Astrocyte (in vitro differentiated cells and primary cell): ENCODE data around the gene HSPA4. TPM values are rescaled to one million over a fixed set of nuclear protein-coding genes. Genes with fewer than 3 reads are reported as not detected.

Experiments used
- DNase-seq: peaks from one replicate; pipeline ENCODE4 v3.0.0-alpha.2; 2010; ENCODE audit warnings: low read depth
- FAIRE-seq: peaks from 2 replicates; lab custom pipeline; 2011; peaks lifted over from hg19 to GRCh38; lab: Jason Lieb, UNC
- H2AFZ ChIP-seq: 2 replicates; pipeline ENCODE4 v1.6.0; 2012; ENCODE audit warnings: low read depth, low read length, inconsistent platforms
- H3K27ac ChIP-seq: 2 replicates; pipeline ENCODE4 v1.5.1; 2011; ENCODE audit warnings: low read depth, low read length, inconsistent platforms
- H3K27me3 ChIP-seq: 2 replicates; pipeline ENCODE4 v1.6.0; 2011; ENCODE audit warnings: low read length, inconsistent platforms; ENCODE audit not compliant: insufficient read depth
- H3K36me3 ChIP-seq: 2 replicates; pipeline ENCODE4 v1.5.1; 2011; ENCODE audit warnings: low read length, inconsistent platforms; ENCODE audit not compliant: insufficient read depth
- H3K4me1 ChIP-seq: 2 replicates; pipeline ENCODE4 v1.5.1; 2011; ENCODE audit warnings: low read length, inconsistent platforms; ENCODE audit not compliant: insufficient read depth
- H3K4me2 ChIP-seq: 2 replicates; pipeline ENCODE4 v1.6.0; 2012; ENCODE audit warnings: low read length, inconsistent platforms
- H3K4me3 ChIP-seq: 2 replicates; pipeline ENCODE4 v1.5.1; 2011; ENCODE audit warnings: low read depth, mild to moderate bottlenecking, low read length, inconsistent platforms; ENCODE audit not compliant: insufficient read depth
- H3K79me2 ChIP-seq: 2 replicates; pipeline ENCODE4 v1.6.0; 2012; ENCODE audit warnings: mild to moderate bottlenecking, low read length, inconsistent platforms; ENCODE audit not compliant: insufficient read depth
- H3K9ac ChIP-seq: 2 replicates; pipeline ENCODE4 v1.6.0; 2012; ENCODE audit warnings: mild to moderate bottlenecking, low read length, inconsistent platforms
- H3K9me3 ChIP-seq: 2 replicates; pipeline ENCODE4 v1.5.1; 2012; ENCODE audit warnings: low read depth, mild to moderate bottlenecking, low read length, inconsistent platforms; ENCODE audit not compliant: insufficient read depth
- H4K20me1 ChIP-seq: 2 replicates; pipeline ENCODE4 v1.6.0; 2012; ENCODE audit warnings: low read length, inconsistent platforms; ENCODE audit not compliant: insufficient read depth
- H3K27ac Mint-ChIP-seq: one replicate; pipeline ENCODE4 v1.8.0; 2021; ENCODE audit warnings: mild to moderate bottlenecking, mixed read lengths; ENCODE audit not compliant: unreplicated experiment
- H3K27me3 Mint-ChIP-seq: one replicate; pipeline ENCODE4 v1.8.0; 2021; ENCODE audit warnings: low read depth, mixed read lengths; ENCODE audit not compliant: unreplicated experiment
- H3K36me3 Mint-ChIP-seq: one replicate; pipeline ENCODE4 v1.8.0; 2021; ENCODE audit warnings: low read depth, mixed read lengths; ENCODE audit not compliant: unreplicated experiment
- H3K4me1 Mint-ChIP-seq: one replicate; pipeline ENCODE4 v1.8.0; 2021; ENCODE audit warnings: low read depth, mixed read lengths; ENCODE audit not compliant: unreplicated experiment
- H3K4me3 Mint-ChIP-seq: one replicate; pipeline ENCODE4 v1.8.0; 2021; ENCODE audit warnings: mild to moderate bottlenecking, moderate library complexity, mixed read lengths; ENCODE audit not compliant: unreplicated experiment
- H3K9me3 Mint-ChIP-seq: one replicate; pipeline ENCODE4 v1.8.0; 2021; ENCODE audit warnings: mild to moderate bottlenecking, mixed read lengths; ENCODE audit not compliant: unreplicated experiment
- CTCF ChIP-seq: IDR thresholded peaks from 2 replicates; pipeline ENCODE4 v1.5.1; 2011; ENCODE audit warnings: low read depth, mild to moderate bottlenecking, inconsistent platforms, low read length, moderate library complexity; ENCODE audit not compliant: insufficient read depth
- EZH2 ChIP-seq: IDR thresholded peaks from 2 replicates; pipeline ENCODE4 v1.6.1; 2012; ENCODE audit warnings: mild to moderate bottlenecking, low read length, inconsistent platforms; ENCODE audit not compliant: insufficient read depth
- total RNA-seq: library from RNA; stranded (reverse); gene quantifications from 2 replicates; pipeline ENCODE4 v1.2.1, GENCODE V29; 2021

Gene HSPA4
- total RNA-seq, 1 donor from 2014 or later, result 210 TPM

- TF ChIP-seq EZH2, result no peak
- no peak for TF ChIP-seq CTCF
- Histone ChIP-seq H3K4me3 (no peak overlapping the region), H3K36me3 (no peaks in the 10 kb centered on the region), H3K9ac (no peak overlapping the region), H4K20me1 (no peaks in the 10 kb centered on the region), H3K4me2 (no peak overlapping the region), H2AFZ (no peak overlapping the region), H3K79me2 (no peaks in the 10 kb centered on the region), H3K9me3 (no peaks in the 10 kb centered on the region), H3K27ac (no peak overlapping the region), H3K27me3 (no peaks in the 10 kb centered on the region), H3K4me1 (no peaks in the 10 kb centered on the region)
- FAIRE-seq (no peak), DNase-seq (no peak)
- H3K27ac Mint-ChIP-seq, result no peak overlapping the region
- no peaks in the 10 kb centered on the region for H3K36me3 Mint-ChIP-seq
- H3K27me3 Mint-ChIP-seq, result peaks cover 39% of the 10 kb centered on the region
- peaks cover 11% of the 10 kb centered on the region for H3K9me3 Mint-ChIP-seq
- H3K4me1 Mint-ChIP-seq, result peaks cover 4% of the 10 kb centered on the region
- no peak overlapping the region for H3K4me3 Mint-ChIP-seq
Observed at GRCh38 chr5:133121611-133122150, 69.9 kb downstream of the HSPA4 start.

GRCh38 chr5:133122711-133123110 is 70.9 kb downstream of the HSPA4 start:
- TF ChIP-seq EZH2 (no peak), CTCF (no peak)
- Mint-ChIP-seq H3K4me1 (peaks cover 4% of the 10 kb centered on the region), H3K4me3 (no peak overlapping the region), H3K9me3 (peaks cover 15% of the 10 kb centered on the region), H3K27ac (no peak overlapping the region), H3K27me3 (peaks cover 36% of the 10 kb centered on the region), H3K36me3 (no peaks in the 10 kb centered on the region)
- no peak overlapping the region for H3K9ac ChIP-seq
- no peak overlapping the region for H3K4me3 ChIP-seq
- H3K27me3 ChIP-seq, result peaks cover 2% of the 10 kb centered on the region
- H2AFZ ChIP-seq, result no peak overlapping the region
- H3K27ac ChIP-seq, result no peak overlapping the region
- H3K4me1 ChIP-seq, result no peaks in the 10 kb centered on the region
- FAIRE-seq (no peak), DNase-seq (no peak)
- H3K79me2 ChIP-seq, result no peaks in the 10 kb centered on the region
- no peak overlapping the region for H3K4me2 ChIP-seq
- no peaks in the 10 kb centered on the region for H3K36me3 ChIP-seq
- no peaks in the 10 kb centered on the region for H4K20me1 ChIP-seq
- H3K9me3 ChIP-seq, result no peaks in the 10 kb centered on the region

GRCh38 chr5:133123297-133123696 is 71.5 kb downstream of the HSPA4 start:
- Histone ChIP-seq H3K4me1 (no peaks in the 10 kb centered on the region), H3K27ac (no peak overlapping the region), H3K79me2 (no peaks in the 10 kb centered on the region), H3K27me3 (peaks cover 4% of the 10 kb centered on the region), H3K4me2 (no peak overlapping the region), H3K9me3 (no peaks in the 10 kb centered on the region), H4K20me1 (no peaks in the 10 kb centered on the region), H3K4me3 (no peak overlapping the region), H3K36me3 (no peaks in the 10 kb centered on the region), H2AFZ (no peak overlapping the region), H3K9ac (no peak overlapping the region)
- no peak for DNase-seq
- Mint-ChIP-seq H3K27me3 (peaks cover 36% of the 10 kb centered on the region), H3K27ac (no peak overlapping the region), H3K36me3 (no peaks in the 10 kb centered on the region), H3K9me3 (peaks cover 15% of the 10 kb centered on the region), H3K4me3 (no peak overlapping the region), H3K4me1 (peaks cover 4% of the 10 kb centered on the region)
- no peak for FAIRE-seq
- TF ChIP-seq EZH2 (no peak), CTCF (no peak)
